ENCODE data around the gene DCAF15. TPM values are rescaled to one million over a fixed set of nuclear protein-coding genes. Genes with fewer than 3 reads are reported as not detected.

DCAF15 gene
- total and polyA plus RNA-seq, 2 donors (not counting 3 experiments of a cell fraction or from before 2014, with no cell fraction given): 41.9 to 42.4 TPM

DNA sequence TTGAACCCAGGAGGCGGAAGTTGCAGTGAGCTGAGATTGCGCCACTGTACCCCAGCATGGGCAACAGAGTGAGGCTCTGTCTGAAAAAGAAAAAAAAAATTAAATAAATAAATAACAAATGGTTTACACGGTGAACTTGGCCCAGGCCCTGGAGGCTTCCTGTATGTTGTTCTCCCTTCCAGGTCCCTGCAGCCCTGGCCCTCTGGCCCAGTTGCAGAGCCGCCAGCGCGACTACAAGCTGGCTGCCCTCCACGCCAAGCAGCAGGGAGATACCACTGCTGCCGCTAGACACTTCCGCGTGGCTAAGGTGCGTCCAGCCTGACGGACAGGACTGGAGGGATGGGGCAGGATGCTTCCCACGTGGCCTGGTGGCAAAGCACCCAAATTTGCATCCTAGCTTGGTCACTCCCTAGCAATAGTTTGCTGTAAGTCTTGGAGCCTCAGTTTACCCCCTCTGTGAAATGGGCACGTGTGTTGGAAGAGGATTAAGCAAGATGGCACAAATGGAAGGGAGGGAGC, 34.4 kb upstream of the DCAF15 start:
- CTCF ChIA-PET: interaction anchor here (1.0 kb wide), 1 partner anchor 8 kb away, joined by 3 read pairs; no protein-coding TSS in a partner anchor
- peaks cover 5 to 24% of the 10 kb centered on the region in 2 experiments for H3K36me3 ChIP-seq (ENCODE audit: control insufficient read depth in 2 of 2, extremely low read depth in 1 of 2, insufficient read depth in 2 of 2, low read length in 2 of 2)
- dilution Hi-C loops (cut with MboI; ENCODE audit: extremely low pct_ligation_motif_present, low sequenced_read_pairs) (no loop called here), intact Hi-C loops (cut with micrococcal nuclease) (no loop called here)
- H3K4me2 ChIP-seq (ENCODE audit: insufficient read depth, low read length): no peak overlapping the region
- no peak overlapping the region for H2AFZ ChIP-seq (ENCODE audit: low read depth, low read length)
- BruUV-seq (replicated peaks): no TSS peak
- no peak overlapping the region for H3K4me3 ChIP-seq (replicated peaks in 1 of 3; ENCODE audit: insufficient read depth in 1 of 3, low read depth in 1 of 3, low read length in 3 of 3)
- FAIRE-seq (no peak), DNase-seq (ENCODE audit: low read depth, low spot score) (no peak)
- H3K79me2 ChIP-seq (ENCODE audit: control insufficient read depth, insufficient read depth, low read length): no peaks in the 10 kb centered on the region
- no peaks in the 10 kb centered on the region for H3K9me3 ChIP-seq (replicated peaks; ENCODE audit: control insufficient read depth, insufficient read depth, low read length)
- no peaks in the 10 kb centered on the region for H3K4me1 ChIP-seq (ENCODE audit: control insufficient read depth, extremely low read depth, insufficient read depth, low read length)
- H4K20me1 ChIP-seq (replicated peaks; ENCODE audit: control insufficient read depth, extremely low read depth, insufficient read depth, low read length): no peaks in the 10 kb centered on the region
- TF ChIP-seq, protein P1, sequence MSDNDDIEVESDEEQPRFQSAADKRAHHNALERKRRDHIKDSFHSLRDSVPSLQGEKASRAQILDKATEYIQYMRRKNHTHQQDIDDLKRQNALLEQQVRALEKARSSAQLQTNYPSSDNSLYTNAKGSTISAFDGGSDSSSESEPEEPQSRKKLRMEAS (IDR thresholded peaks at IDR 0.05; ENCODE audit: insufficient read depth, insufficient read length): no peak
- no peak for TF ChIP-seq POLR2A (IDR thresholded peaks at IDR 0.05; ENCODE audit: low read depth, low read length)
- TF ChIP-seq GATA2 (IDR thresholded peaks at IDR 0.05; ENCODE audit: insufficient read depth, insufficient read length, low read depth, low read length): no peak
- no peak for TF ChIP-seq MYC (IDR thresholded peaks at IDR 0.05; ENCODE audit: low read depth, low read length)
- TF ChIP-seq JUN (IDR thresholded peaks at IDR 0.05; ENCODE audit: borderline replicate concordance, insufficient read depth, insufficient read length, low read depth): no peak
- TF ChIP-seq POLR2AphosphoS5 (IDR thresholded peaks at IDR 0.05; ENCODE audit: insufficient read depth, low read depth, low read length): no peak
- TF ChIP-seq, protein P2, sequence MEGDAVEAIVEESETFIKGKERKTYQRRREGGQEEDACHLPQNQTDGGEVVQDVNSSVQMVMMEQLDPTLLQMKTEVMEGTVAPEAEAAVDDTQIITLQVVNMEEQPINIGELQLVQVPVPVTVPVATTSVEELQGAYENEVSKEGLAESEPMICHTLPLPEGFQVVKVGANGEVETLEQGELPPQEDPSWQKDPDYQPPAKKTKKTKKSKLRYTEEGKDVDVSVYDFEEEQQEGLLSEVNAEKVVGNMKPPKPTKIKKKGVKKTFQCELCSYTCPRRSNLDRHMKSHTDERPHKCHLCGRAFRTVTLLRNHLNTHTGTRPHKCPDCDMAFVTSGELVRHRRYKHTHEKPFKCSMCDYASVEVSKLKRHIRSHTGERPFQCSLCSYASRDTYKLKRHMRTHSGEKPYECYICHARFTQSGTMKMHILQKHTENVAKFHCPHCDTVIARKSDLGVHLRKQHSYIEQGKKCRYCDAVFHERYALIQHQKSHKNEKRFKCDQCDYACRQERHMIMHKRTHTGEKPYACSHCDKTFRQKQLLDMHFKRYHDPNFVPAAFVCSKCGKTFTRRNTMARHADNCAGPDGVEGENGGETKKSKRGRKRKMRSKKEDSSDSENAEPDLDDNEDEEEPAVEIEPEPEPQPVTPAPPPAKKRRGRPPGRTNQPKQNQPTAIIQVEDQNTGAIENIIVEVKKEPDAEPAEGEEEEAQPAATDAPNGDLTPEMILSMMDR (IDR thresholded peaks at IDR 0.05; ENCODE audit: extremely low read depth in 1 of 2, insufficient read depth in 1 of 2, low read depth in 1 of 2, low read length in 2 of 2): no peak
- no peak for TF ChIP-seq FOS (IDR thresholded peaks at IDR 0.05; ENCODE audit: borderline replicate concordance, insufficient read depth, low read length)
- H3K27me3 ChIP-seq (ENCODE audit: control insufficient read depth in 2 of 2, insufficient read depth in 2 of 2, low read length in 2 of 2): no peaks in the 10 kb centered on the region
- H3K27ac ChIP-seq (ENCODE audit: insufficient read depth, low read depth, low read length): no peak overlapping the region
- no peak overlapping the region for H3K9ac ChIP-seq (replicated peaks; ENCODE audit: extremely low read depth, insufficient read depth, low read length)
- POLR2A ChIA-PET: interaction anchor here (0.5 kb wide), 1 partner anchor 8 kb away, joined by 5 read pairs; no protein-coding TSS in a partner anchor
- no peaks in the 10 kb centered on the region for H3K9me1 ChIP-seq (replicated peaks; ENCODE audit: control insufficient read depth, extremely low read depth, insufficient read depth, low read length)
